ENCODE data around the gene CCSER1.

The CCSER1 gene

GRCh38 chr4:90990284-90990683 is 863.1 kb downstream of the CCSER1 start:
- no peak for DNase-seq

DNA sequence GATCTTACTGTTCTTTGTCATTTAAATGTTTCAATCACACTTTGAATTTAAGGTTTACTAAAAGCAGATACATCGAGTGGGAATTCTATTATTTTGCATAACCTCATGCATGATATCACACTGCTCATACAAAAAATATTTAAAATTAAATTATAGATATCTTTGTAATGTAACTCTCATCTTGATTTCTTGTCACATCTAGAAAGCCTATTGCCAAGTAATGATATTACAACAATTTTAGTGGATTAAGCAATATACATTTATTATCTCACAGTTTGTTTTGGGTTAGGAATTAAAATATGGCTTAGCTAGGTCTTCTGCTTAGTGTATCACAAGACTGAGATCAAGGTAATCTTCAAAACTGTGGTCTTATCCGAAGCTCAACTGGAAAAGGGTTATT is 865.0 kb downstream of the CCSER1 start:
- DNase-seq: no peak

- no peak for DNase-seq
Measured at GRCh38 chr4:90994851-90995574, 867.8 kb downstream of the CCSER1 start.

DNA sequence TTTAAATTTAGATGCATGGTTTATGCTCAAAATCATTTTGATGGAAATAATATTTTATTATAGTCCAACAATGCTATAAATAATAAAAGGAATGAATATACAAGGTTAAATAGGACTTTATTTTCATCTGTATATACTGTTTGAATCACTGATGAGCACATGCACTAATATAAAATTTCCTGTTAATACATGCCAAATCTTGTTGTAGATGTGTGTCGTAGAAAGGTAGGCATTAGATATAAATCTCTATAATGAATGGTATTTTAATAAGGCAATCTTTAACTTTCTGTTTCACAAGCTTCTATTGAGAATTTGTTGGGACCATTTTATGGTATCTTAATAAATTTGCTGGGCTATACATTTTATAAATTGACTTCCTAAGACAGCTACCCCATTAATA is 868.8 kb downstream of the CCSER1 start:
- DNase-seq: no peak

DNA sequence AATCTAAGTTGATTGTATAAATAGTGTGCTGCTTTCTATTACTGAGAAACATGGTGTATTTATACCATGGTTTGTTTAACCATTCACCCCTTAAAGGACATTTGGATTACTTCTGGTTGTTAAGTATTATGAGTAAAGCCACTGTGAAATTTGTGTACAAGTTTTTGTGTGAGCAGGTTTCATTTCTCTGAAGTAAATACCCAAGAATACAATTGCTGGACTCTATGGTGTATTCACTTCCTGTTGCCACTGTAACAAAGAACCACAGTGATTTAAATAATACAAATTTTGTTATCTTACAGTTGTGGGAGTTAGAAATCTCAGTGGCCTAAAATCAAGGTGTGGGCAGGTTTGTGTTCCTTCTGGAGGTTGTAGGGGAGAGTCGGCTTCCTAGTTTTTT is 869.6 kb downstream of the CCSER1 start:
- DNase-seq: no peak

DNA sequence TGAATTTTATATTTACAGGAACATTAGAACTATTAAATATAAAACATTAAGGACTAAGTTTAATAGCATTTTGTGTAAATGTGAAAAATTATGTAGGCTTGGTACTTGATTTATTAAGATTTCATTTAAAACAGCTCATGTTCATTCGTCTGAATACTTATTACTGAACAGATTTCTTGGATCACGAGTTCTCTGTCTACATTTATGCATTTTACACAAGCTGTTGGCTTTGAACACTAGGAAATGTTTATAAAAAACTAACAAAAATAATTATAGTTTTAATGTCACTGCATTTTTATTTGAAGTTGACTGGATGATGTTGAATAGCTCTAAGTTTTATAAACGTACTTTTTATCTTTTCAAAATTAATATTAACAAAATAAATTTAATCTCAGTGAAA is 888.7 kb downstream of the CCSER1 start:
- DNase-seq: no peak

- DNase-seq: no peak
Measured at GRCh38 chr4:91019513-91019912, 892.3 kb downstream of the CCSER1 start.

- no peak for DNase-seq
Measured at GRCh38 chr4:91025241-91026148, 898.3 kb downstream of the CCSER1 start.

DNA sequence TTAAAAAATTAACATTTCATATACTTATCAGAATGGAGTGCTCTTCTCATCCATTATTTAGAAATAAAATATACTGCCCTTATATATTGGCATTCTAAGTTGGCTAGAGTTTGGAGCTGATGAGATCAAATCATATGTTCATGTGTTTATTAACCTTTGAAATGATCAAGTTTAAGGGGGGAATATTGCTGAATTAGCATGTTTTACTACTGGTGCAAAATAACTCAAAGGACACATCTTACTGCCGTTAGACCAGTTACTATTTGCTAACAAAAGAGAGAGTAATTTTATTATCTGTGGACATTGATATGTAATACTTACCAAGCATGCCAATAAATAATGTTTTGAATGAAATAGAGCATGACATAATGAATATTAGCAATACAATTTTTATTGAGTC is 901.0 kb downstream of the CCSER1 start:
- DNase-seq: no peak

- no peak for DNase-seq
Measured at GRCh38 chr4:91031761-91032160, 904.6 kb downstream of the CCSER1 start.

GRCh38 chr4:91032725-91033445 is 905.7 kb downstream of the CCSER1 start:
- no peak for DNase-seq

DNA sequence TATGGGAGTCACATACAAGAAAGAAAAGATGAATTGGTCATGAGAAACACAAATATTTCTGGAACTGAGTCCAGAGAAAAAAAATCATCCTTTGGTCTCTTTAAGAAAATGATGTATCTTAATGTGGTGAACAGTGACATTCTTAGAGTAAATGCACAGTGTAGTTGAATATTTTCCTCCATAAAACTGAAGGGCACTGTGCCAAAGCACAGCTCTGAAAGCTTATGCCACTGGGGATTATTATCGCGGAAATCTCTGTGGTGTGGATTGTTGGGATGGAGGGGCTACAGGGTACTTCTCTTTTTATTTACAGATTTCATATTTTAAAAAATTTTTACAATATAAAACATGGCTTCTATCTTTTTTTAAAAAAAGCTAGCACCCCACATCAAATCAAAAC is 908.1 kb downstream of the CCSER1 start:
- DNase-seq: no peak

GRCh38 chr4:91037951-91038350 is 910.8 kb downstream of the CCSER1 start:
- DNase-seq: no peak

- DNase-seq: no peak
Measured at GRCh38 chr4:91057871-91058270, 930.7 kb downstream of the CCSER1 start.

- DNase-seq: no peak
Measured at GRCh38 chr4:91058345-91058744, 931.2 kb downstream of the CCSER1 start.

DNA sequence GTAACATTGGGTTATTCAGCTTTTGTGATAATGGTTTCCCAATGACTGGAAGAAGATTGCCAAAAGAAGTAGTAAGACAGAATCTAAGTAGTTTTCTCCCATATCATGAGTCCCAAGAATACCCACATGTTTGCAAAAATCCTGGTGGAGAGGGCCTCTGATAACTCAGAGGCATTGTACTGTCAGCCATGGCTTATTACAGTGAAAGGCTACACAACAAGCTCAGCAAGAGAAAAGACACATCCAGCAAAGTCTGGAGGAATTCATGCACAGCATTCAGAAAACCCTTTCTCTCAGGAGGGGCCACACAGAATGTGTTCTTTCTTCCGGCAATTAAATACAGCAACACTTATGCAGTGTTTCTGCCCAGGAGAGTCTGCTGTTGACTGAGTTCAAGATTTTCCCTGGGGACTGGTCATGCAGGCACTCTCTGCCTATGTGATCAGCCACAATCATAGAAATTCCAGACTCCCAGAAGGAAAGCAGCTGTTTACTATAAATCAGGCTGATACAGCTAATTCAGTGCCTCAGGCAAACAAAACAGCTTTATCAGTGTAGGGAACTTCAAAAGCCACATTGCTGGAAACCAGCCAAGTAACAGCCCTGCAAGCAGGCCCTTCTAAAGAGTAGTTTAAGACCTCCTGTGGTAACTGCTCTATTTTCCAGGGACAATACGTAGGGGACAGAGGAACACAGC is 937.1 kb downstream of the CCSER1 start:
- DNase-seq: no peak

DNA sequence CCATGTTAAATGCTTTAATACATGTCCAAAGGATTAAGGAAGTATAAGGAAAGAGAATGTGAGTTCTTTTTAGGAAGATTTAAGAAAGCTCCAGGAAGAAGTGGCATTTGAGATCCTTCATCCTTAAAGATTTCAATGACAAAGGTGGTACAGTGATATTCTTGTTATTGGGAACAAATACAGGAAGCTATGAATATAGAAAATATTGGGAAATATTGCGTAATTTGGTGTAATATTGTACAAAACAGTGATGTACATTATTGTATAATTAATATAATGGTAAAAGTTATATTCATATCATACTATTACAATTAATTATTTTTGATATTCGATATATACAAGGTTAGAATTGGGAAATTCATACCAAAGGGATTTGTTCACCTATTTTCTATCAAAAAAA is 937.9 kb downstream of the CCSER1 start:
- no peak for DNase-seq

DNA sequence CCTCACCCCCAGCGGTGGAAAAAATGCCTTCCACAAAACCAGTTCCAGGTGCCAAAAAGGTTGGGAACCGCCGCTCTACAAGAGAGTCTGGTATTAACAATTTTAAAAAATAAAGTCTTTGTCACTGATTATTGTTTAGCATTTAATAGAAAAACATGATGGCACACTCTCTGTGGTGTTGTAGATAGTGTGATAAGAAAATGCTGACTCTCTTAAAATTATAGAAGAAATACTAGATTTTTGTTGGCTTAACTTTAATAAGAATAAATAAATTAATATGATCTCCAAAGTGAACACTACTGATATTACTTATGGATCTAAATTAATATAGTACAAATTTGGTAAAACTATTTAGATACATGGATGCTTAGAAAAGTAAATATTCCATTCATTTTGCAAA is 943.5 kb downstream of the CCSER1 start:
- no peak for DNase-seq

GRCh38 chr4:91076147-91076546 is 949.0 kb downstream of the CCSER1 start:
- no peak for DNase-seq

DNA sequence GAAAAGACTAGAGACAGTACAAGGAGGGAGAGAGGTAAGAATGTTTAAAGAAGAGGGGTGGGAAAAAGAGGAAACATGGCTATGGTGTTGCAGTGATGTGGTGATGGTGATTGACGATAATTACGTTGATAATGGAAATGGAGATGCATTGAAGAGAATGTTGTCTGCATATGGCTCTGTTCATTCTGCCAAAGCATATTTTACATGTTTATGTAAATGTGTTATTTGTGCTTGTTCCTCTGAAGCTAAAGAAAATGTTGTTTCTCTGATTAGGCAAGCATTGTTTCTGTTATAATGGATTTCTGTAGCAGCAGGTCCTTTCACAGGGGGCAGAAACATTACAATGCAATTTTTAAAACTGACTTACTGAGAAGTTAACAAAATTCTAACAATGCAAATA is 958.8 kb downstream of the CCSER1 start:
- no peak for DNase-seq

GRCh38 chr4:91087743-91088142 is 960.5 kb downstream of the CCSER1 start:
- no peak for DNase-seq

DNA sequence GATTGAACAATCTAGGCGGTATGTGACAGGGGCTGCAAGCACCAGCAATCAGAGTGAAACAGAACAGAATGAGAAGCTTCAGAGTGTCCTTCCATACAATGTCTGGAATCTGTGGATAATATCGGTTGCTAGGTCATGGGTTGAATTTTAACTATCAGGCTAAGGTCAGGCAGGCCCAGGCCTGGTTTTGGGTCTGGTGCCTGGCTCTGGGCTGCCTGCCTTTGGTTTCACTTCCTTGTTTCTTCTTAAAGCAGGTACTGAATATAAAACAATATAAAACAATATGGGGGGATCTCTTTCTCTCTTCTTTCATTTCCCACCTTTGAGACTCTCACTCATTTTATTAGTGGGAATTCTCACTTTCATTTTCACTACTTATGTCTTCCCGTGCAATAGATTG is 962.0 kb downstream of the CCSER1 start:
- no peak for DNase-seq

GRCh38 chr4:91092398-91092980 is 965.3 kb downstream of the CCSER1 start:
- DNase-seq: no peak
